Measurements from ENCODE around the gene WWOX.

The WWOX gene

GRCh38 chr16:78953526-78953925 lies 854.1 kb downstream of the WWOX start:
- H3K36me3 Mint-ChIP-seq (ENCODE audit: low read depth), result no peaks in the 10 kb centered on the region
- no peaks in the 10 kb centered on the region for H3K27me3 Mint-ChIP-seq (ENCODE audit: low read depth)
- H3K4me3 Mint-ChIP-seq, result no peak overlapping the region
- H3K9me3 Mint-ChIP-seq, result no peaks in the 10 kb centered on the region
- no peak overlapping the region for H3K27ac Mint-ChIP-seq
- H3K4me1 Mint-ChIP-seq (ENCODE audit: low read depth), result no peaks in the 10 kb centered on the region

GRCh38 chr16:78955206-78955605 lies 855.8 kb downstream of the WWOX start:
- Mint-ChIP-seq H3K36me3 (ENCODE audit: low read depth) (no peaks in the 10 kb centered on the region), H3K9me3 (peaks cover 6% of the 10 kb centered on the region), H3K4me3 (no peak overlapping the region), H3K4me1 (ENCODE audit: low read depth) (no peaks in the 10 kb centered on the region), H3K27ac (no peak overlapping the region), H3K27me3 (ENCODE audit: low read depth) (no peaks in the 10 kb centered on the region)

GRCh38 chr16:78956859-78957258 lies 857.4 kb downstream of the WWOX start:
- Mint-ChIP-seq H3K27me3 (ENCODE audit: low read depth) (no peaks in the 10 kb centered on the region), H3K36me3 (ENCODE audit: low read depth) (no peaks in the 10 kb centered on the region), H3K27ac (no peak overlapping the region), H3K4me1 (ENCODE audit: low read depth) (peaks cover 4% of the 10 kb centered on the region), H3K9me3 (peaks cover 12% of the 10 kb centered on the region), H3K4me3 (no peak overlapping the region)

GRCh38 chr16:78957317-78958100 lies 858.1 kb downstream of the WWOX start:
- no peaks in the 10 kb centered on the region for H3K36me3 Mint-ChIP-seq (ENCODE audit: low read depth)
- H3K27ac Mint-ChIP-seq, result no peak overlapping the region
- no peak overlapping the region for H3K4me3 Mint-ChIP-seq
- no peaks in the 10 kb centered on the region for H3K27me3 Mint-ChIP-seq (ENCODE audit: low read depth)
- peaks cover 12% of the 10 kb centered on the region for H3K9me3 Mint-ChIP-seq
- peaks cover 6% of the 10 kb centered on the region for H3K4me1 Mint-ChIP-seq (ENCODE audit: low read depth)

GRCh38 chr16:78961464-78961863 lies 862.0 kb downstream of the WWOX start:
- Mint-ChIP-seq H3K4me3 (no peak overlapping the region), H3K4me1 (ENCODE audit: low read depth) (peaks cover 8% of the 10 kb centered on the region), H3K27me3 (ENCODE audit: low read depth) (no peaks in the 10 kb centered on the region), H3K9me3 (peaks cover 21% of the 10 kb centered on the region), H3K36me3 (ENCODE audit: low read depth) (no peaks in the 10 kb centered on the region), H3K27ac (no peak overlapping the region)

GRCh38 chr16:78962457-78962929 lies 863.0 kb downstream of the WWOX start:
- Mint-ChIP-seq H3K27me3 (ENCODE audit: low read depth) (no peaks in the 10 kb centered on the region), H3K36me3 (ENCODE audit: low read depth) (no peaks in the 10 kb centered on the region), H3K4me1 (ENCODE audit: low read depth) (peaks cover 8% of the 10 kb centered on the region), H3K27ac (peak overlapping the region; percentile 8), H3K4me3 (no peak overlapping the region), H3K9me3 (peaks cover 21% of the 10 kb centered on the region)

GRCh38 chr16:78967948-78968347 lies 868.5 kb downstream of the WWOX start:
- Mint-ChIP-seq H3K9me3 (peaks cover 10% of the 10 kb centered on the region), H3K4me3 (no peak overlapping the region), H3K27ac (no peak overlapping the region), H3K27me3 (ENCODE audit: low read depth) (no peaks in the 10 kb centered on the region), H3K36me3 (ENCODE audit: low read depth) (no peaks in the 10 kb centered on the region), H3K4me1 (ENCODE audit: low read depth) (no peaks in the 10 kb centered on the region)

GRCh38 chr16:78969721-78970120 lies 870.3 kb downstream of the WWOX start:
- Mint-ChIP-seq H3K9me3 (peaks cover 4% of the 10 kb centered on the region), H3K4me1 (ENCODE audit: low read depth) (no peaks in the 10 kb centered on the region), H3K27ac (no peak overlapping the region), H3K4me3 (no peak overlapping the region), H3K27me3 (ENCODE audit: low read depth) (no peaks in the 10 kb centered on the region), H3K36me3 (ENCODE audit: low read depth) (no peaks in the 10 kb centered on the region)

GRCh38 chr16:78970650-78971049 lies 871.2 kb downstream of the WWOX start:
- H3K27ac Mint-ChIP-seq, result no peak overlapping the region
- H3K4me1 Mint-ChIP-seq (ENCODE audit: low read depth), result no peaks in the 10 kb centered on the region
- H3K27me3 Mint-ChIP-seq (ENCODE audit: low read depth), result no peaks in the 10 kb centered on the region
- H3K36me3 Mint-ChIP-seq (ENCODE audit: low read depth), result no peaks in the 10 kb centered on the region
- peaks cover 1% of the 10 kb centered on the region for H3K9me3 Mint-ChIP-seq
- H3K4me3 Mint-ChIP-seq, result no peak overlapping the region

- no peaks in the 10 kb centered on the region for H3K4me1 Mint-ChIP-seq (ENCODE audit: low read depth)
- no peaks in the 10 kb centered on the region for H3K36me3 Mint-ChIP-seq (ENCODE audit: low read depth)
- H3K9me3 Mint-ChIP-seq, result no peaks in the 10 kb centered on the region
- H3K27me3 Mint-ChIP-seq (ENCODE audit: low read depth), result no peaks in the 10 kb centered on the region
- no peak overlapping the region for H3K4me3 Mint-ChIP-seq
- H3K27ac Mint-ChIP-seq, result no peak overlapping the region
Measured at GRCh38 chr16:78972006-78972405, 872.6 kb downstream of the WWOX start.

- Mint-ChIP-seq H3K36me3 (ENCODE audit: low read depth) (no peaks in the 10 kb centered on the region), H3K27ac (no peak overlapping the region), H3K27me3 (ENCODE audit: low read depth) (no peaks in the 10 kb centered on the region), H3K4me1 (ENCODE audit: low read depth) (no peaks in the 10 kb centered on the region), H3K4me3 (no peak overlapping the region), H3K9me3 (no peaks in the 10 kb centered on the region)
Measured at GRCh38 chr16:78972986-78973385, 873.5 kb downstream of the WWOX start.

- Mint-ChIP-seq H3K27ac (no peak overlapping the region), H3K27me3 (ENCODE audit: low read depth) (no peaks in the 10 kb centered on the region), H3K36me3 (ENCODE audit: low read depth) (no peaks in the 10 kb centered on the region), H3K4me3 (no peak overlapping the region), H3K9me3 (no peaks in the 10 kb centered on the region), H3K4me1 (ENCODE audit: low read depth) (no peaks in the 10 kb centered on the region)
Measured at GRCh38 chr16:78976212-78976611, 876.8 kb downstream of the WWOX start.

GRCh38 chr16:78980825-78981224 lies 881.4 kb downstream of the WWOX start:
- peaks cover 4% of the 10 kb centered on the region for H3K9me3 Mint-ChIP-seq
- no peaks in the 10 kb centered on the region for H3K36me3 Mint-ChIP-seq (ENCODE audit: low read depth)
- H3K4me1 Mint-ChIP-seq (ENCODE audit: low read depth), result no peaks in the 10 kb centered on the region
- no peak overlapping the region for H3K4me3 Mint-ChIP-seq
- H3K27ac Mint-ChIP-seq, result no peak overlapping the region
- no peaks in the 10 kb centered on the region for H3K27me3 Mint-ChIP-seq (ENCODE audit: low read depth)

- Mint-ChIP-seq H3K36me3 (ENCODE audit: low read depth) (no peaks in the 10 kb centered on the region), H3K9me3 (peaks cover 4% of the 10 kb centered on the region), H3K27me3 (ENCODE audit: low read depth) (no peaks in the 10 kb centered on the region), H3K4me1 (ENCODE audit: low read depth) (no peaks in the 10 kb centered on the region), H3K4me3 (no peak overlapping the region), H3K27ac (no peak overlapping the region)
Measured at GRCh38 chr16:78982096-78982744, 882.8 kb downstream of the WWOX start.

GRCh38 chr16:78984324-78984723 lies 884.9 kb downstream of the WWOX start:
- Mint-ChIP-seq H3K4me1 (ENCODE audit: low read depth) (no peaks in the 10 kb centered on the region), H3K27ac (no peak overlapping the region)

More at GRCh38 chr16:78984324-78984723, 884.9 kb downstream of the WWOX start:
- Mint-ChIP-seq H3K36me3 (ENCODE audit: low read depth) (no peaks in the 10 kb centered on the region), H3K4me3 (no peak overlapping the region), H3K27me3 (ENCODE audit: low read depth) (no peaks in the 10 kb centered on the region), H3K9me3 (peaks cover 4% of the 10 kb centered on the region)
